SIG-M5 treated with dmso at 0.1 percent for 504 hours (cell line): ENCODE data around the gene BORCS5.
"Not testable (repeated sequence)": the region's sequence is repeated elsewhere in the genome, so short reads cannot be mapped to it uniquely, and the experiment has no call there.

Source experiments
- DNase-seq: peaks from one replicate; lab custom pipeline; 2025; ENCODE audit not compliant: unreplicated experiment; lab: John Stamatoyannopoulos, UW

Gene BORCS5

DNA sequence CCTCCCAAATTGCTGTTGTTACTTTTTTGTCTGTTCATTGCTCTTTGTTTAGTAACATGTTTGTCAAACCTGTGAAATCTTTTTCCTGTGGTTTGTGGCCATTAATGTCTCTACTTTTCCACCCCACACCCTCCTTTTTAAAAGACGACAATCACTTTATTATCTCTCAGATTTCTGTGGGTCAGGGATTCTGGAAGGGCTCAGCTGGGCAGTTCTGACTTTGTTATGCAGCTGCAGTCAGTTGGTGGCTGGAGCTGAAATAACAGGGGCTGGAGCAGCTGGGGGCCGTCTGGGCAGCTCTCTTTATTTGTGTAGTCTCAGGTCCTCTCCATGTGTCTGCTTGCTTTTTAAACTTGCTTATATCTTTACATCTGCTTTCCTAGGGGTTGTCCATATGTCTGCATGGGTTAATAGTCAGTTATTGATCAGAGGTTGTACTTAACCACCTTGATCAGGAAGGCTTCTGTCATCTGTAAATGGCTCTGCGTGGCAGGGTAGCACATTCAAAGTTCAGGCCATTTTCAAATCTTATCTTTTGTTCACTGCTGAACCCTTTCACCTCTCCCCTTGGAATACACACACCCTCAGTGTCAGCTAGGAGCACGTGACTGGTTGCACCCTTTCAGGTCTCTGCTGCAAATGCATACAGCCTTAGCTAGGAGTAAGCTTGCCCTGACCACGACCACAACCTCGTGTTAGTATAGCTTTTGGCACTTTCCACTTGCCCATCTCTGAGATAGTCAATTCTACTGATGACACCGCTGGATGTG lies 27.9 kb downstream of the BORCS5 start:
- DNase-seq: no peak

DNA sequence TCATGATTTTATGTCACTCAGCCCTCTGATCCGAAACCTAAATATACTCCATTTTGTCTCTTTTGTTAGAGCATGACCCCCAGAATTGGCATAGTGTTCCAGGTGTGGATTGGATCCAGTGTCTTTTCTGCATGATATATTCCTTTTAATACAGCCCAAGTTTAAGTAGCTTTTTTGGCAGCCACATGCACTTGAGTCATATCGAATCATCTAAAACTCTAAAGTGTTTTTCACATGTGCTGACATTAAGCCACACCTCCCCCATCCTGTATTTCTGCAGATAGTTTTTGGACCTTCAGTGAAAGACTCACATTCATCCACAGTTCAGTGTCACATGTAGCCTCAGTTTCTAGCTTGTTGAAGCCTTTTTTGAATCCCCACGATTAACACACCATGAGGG lies 30.6 kb downstream of the BORCS5 start:
- no peak for DNase-seq

DNA sequence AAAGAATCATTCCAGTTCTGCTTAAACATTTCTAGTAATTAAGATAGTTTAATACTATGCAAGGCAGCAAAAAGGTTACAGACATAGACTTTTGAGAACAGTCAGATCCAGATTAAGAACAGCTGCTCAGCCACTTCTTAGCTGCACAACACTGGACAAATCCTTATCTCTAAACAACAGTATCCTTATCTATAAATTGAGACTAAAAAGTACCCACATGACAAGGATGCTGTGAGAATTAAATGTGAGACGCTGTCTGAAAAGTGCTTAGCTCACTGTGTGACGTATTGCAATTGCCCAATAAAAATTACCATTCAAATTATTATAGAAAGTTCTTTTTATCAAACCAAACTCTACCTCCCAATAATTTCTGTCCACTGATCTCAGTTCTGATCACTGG lies 35.5 kb downstream of the BORCS5 start:
- DNase-seq: no peak

DNA sequence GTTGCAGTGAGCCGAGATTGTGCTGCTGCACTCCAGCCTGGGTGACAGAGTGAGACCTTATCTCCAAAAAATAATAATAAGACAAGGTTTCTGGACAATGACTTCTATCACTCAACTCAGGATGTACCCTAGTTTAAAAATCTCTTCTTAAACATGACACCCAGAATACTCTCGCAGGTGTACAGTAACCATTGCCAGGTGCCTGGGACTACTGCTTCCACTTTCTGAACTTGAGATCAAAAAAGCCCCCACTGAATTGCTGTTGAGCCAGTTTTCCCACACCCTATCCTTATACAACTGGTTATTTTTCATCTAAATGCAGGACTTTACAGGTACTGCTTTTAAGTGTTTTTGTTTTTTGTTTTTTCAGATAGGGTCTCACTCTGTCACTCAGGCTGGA lies 36.3 kb downstream of the BORCS5 start:
- no peak for DNase-seq

DNA sequence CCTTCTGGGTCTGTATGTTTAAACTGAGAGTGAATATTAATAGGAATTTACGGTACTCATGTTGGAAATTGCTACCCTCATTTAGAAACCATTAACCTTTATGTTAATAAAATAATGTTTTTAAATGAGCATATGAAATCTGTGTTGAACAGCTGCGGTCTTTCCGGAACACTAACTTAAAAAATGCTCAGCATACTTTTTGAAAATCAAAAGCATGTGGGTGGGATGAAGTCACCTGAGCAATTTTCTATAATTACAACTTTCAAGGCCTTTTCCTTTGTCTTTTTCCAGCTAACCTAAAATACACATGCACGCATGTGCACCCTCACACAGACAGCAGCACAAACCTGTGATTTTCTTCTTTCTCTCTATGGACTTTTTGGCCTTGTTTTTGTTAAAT lies 39.8 kb downstream of the BORCS5 start:
- no peak for DNase-seq

DNA sequence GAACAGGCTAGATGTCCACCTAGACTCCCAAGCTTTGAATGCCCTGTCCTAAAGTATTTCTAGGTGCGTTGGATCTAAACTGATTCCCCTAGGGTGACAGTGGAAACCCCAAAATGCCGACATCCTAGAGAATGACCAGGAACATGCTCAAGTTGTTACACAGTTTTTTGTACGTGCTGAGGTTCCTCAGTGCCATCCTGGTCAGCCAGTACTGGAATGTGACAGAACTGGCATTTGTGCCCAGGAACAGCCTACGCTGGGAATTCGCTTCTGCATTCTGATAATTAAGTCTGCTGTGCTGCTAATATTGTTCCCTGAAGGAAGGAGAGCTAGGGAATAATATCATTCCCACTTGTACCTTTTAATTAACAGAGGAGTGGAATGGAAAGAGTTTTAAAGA lies 40.3 kb downstream of the BORCS5 start:
- no peak for DNase-seq

DNA sequence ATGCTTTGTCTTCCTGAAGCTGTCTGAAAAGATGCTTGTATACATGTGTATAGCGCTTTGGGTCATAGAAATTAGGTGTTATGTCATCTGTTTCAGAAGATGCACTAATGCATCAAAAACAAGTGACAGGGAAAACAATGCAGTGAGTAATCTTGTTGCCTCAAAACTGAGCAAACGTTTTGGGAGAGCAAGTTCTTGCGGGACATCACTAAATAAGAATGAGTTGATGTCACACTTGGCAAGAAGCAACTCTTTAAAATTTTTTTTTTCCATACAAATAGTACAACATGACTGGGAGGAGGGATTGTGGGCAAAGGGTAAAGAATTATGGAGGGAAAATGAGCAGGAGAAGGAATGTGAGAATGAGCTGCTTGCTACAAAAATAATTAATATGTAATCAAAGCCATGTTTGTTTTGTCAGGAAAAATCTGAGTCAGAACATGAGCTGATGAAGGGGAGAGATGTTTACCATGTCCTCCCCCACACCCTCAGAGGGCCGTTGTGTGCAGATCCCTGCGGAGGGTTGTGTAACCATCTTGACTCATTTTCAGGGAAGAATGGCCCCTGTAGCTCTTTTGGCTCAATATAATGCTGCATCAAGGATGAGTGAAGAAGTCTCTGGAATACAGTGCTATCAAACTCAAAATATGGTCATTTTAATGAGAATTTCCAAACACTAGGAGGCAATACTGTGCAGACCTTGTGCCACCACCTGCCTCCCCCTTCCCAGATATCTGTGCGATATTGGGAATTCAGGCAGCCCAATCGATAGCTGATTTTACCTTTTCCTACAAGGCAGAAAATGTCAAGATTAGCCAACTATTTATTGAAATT lies 41.4 kb downstream of the BORCS5 start:
- peak; percentile 41 for DNase-seq

DNA sequence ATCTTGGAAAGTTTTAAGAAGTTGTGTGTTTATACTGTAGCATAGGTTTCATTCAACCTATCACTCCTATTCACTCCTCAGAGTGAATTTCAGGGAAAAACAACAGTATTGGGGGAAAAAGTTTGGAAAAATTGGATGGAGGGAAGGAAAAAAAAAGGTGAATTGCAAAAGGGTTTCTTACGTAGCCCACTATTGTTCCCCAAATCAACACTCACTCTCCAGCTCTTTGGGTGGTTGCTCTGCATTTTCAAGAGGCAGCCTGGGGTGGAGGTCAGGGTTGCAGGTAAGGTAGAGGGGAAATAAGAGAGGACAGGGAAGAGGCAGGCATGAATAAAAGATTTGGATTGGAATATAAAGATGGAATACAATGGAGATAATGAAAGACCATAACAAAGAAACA lies 42.3 kb downstream of the BORCS5 start:
- no peak for DNase-seq

DNA sequence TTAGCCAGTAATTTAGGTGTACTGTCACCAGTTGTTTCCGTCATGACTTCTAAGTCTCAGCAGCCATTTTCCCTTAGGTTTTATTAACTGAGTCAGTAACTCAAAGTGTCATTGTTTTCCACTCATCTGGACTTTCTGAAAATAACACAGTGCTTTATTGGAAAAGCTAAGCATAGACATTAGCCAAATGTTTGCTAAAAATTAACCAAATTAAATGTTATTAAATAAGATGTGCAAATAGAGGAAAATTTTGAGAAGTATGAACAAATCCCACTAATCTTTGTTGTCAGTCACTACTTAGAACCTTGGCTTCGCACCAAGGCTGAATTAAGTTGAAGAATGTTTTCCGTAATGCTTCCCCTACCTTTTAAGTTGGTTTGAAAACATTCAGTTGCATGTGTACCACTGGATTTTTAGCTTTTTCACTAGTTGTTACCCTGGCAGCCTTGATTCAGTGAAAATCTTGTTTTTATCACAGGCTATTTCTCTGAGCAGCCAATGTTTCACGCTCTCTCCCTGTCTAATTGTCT lies 43.0 kb downstream of the BORCS5 start:
- no peak for DNase-seq

DNA sequence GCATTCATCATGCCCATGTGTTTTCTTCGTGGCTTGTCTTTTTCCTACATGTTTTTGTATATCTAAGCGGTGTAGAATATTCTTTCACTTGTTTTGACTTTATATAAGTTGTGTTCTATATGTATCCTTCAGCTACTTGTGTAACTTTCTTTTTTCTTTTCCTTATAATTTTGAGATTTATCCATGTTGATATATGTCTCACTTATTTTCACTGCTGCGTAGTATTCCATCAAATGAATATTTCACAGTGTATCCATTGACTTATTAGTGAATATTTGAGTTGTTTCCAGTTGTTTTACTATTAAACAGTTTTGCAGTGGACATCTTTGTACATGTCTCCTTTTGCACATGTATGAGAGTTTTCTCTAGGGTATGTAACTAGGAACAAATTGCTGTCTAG lies 43.9 kb downstream of the BORCS5 start:
- DNase-seq: no peak

DNA sequence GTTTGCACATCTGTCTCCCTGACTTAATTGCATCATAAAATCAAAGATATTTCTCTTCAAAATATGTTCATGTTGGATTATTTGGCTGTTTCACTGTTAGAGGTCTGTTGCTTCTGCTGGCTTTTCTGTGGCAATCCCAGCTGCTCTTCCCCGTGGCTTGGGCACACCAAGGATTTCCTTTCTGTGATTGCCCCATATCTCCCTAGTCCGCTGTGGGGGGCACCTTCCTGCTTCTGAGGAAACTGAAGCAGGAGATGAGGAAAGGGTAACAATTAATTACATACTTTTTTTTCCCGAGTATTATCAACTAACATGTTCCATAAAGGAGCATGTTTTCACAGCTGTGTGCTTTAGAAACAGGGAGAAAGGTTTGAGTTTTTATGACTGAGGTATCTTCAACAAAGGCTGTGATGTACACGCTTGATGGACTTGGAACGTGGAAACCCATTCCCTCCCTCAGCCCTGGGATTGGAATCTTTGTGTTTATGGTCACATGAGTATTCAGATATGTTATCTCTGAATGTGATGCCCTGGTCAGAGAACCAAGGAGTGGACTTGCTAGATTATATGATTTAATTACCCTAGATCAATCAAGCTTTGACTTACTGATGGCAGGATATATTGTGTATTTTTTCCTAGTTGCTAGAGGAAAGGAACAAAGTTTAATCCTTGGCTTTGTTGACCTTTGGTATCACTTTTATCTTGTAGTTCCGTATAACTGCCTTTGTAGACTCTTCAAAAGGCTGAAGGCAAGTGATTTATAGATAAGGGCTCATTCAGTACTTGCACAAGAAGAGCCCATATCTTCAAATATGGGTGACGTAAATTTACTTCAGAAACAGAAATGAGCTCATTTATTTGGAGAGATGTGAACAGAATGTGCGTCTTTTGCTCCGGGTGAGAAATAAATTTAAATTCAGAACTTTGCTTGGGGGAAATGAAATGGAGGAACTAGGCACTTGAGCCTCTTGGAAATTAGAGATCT lies 46.7 kb downstream of the BORCS5 start:
- no peak for DNase-seq

DNA sequence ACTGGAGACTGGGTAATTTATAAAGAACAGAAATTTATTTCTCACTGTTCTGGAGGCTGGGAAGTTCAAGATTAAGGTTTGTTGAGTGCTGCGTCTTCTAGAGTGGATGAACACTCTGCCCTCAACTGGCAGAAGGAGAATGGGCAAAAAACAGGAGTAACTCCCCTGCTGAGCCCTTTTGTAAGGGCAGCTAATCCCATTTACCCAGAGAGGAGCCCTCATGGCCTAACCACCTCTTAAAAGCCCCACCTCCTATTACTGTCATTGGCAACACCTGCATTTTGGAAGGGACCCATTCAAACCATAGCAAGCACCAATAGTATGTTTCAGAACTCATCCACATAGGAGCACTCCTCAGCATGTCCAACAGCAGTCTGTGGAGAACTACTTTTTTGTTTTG lies 47.4 kb downstream of the BORCS5 start:
- no peak for DNase-seq

DNA sequence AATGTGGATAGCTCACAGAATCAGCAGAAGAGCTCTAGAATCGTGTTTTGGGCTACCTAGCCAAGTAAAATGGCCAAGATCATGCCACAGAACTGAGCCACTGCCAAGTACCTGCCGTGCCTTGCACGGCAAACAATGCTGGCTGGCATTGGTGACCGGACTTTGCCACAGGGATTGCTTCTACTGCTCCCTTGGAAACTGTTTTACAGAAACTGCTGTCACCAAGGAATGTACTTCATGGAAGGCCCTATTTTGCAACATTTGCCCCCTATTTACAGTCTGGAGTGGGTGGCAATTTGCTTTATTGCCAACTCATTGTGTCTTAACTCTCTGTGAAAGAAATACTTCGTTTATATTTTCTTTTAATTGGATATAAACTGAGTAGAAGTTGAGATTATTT lies 49.0 kb downstream of the BORCS5 start:
- no peak for DNase-seq

DNA sequence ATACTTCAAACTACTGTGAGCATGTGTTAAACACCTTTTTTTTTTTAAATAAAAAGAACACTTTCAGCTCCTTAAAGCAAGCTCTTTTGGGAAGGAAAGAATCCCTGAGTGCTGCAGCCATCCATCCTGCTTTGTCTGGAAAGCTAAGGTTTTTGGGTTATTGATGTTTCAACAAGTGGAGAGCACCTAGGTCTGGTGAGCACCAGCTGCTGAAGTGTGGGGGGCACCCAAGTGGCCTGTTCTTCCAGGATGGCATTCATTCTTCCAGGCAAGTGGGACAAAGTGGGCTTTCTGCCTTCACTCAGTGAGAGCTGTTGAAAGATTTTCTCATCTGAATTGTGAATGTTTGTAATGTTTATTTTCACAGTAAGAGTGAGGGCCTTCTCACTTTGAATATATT lies 49.9 kb downstream of the BORCS5 start:
- DNase-seq: no peak

DNA sequence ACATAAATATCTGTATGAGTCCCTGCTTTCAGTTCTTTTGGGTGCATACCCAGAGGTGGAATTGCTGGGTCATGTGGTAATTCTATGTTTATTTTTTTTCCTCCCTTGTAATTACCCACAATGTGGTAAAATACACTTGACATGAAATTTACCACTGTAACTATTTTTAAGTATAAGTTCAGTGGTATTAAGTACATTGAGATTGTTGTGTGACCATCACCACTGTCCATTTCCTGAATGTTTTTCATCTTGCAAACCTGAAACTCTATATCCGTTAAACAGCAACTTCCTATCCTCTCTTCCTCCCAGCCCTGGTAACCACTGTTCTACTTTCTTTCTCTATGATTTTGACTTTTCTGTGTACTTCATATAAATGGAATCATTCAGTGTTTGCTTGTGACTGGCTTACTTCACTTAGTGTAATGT lies 51.4 kb downstream of the BORCS5 start:
- no peak for DNase-seq

DNA sequence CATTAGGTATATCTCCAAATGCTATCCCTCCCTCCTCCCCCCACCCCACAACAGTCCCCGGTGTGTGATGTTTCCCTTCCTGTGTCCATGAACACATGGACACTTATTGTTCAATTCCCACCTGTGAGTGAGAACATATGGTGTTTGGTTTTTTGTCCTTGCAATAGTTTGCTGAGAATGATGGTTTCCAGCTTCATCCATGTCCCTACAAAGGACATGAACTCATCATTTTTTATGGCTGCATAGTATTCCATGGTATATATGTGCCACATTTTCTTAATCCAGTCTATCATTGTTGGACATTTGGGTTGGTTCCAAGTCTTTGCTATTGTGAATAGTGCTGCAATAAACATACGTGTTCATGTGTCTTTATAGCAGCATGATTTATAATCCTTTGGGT lies 52.5 kb downstream of the BORCS5 start:
- not testable (repeated sequence) for DNase-seq

DNA sequence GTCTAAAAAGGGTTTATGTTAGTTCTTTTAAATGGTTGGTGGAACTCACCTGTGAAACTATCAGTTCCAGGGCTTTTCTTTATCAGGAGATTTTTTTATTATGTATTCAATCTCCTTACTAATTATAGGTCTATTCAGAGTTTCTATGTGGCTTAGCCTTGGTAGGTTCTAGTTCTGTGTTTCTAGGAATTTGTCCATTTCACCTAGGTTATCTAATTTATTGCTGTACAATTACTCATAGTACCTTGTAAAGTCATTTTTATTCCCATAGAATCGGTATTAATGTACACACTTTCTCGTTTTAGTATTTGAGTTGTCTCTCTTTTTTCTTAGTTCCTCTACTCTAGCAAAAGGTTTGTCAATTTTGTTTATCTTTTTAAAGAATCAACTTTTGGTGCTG lies 59.0 kb downstream of the BORCS5 start:
- DNase-seq: no peak

DNA sequence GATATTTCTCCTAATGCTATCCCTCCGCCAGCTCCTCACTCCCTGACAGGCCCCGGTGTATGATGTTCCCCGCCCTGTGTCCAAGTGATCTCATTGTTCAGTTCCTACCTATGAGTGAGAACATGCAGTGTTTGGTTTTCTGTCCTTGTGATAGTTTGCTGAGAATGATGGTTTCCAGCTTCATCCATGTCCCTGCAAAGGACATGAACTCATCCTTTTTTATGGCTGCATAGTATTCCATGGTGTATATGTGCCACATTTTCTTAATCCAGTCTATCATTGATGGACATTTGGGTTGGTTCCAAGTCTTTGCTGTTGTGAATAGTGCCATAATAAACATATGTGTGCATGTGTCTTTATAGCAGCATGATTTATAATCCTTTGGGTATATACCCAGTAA lies 62.3 kb downstream of the BORCS5 start:
- not testable (repeated sequence) for DNase-seq

DNA sequence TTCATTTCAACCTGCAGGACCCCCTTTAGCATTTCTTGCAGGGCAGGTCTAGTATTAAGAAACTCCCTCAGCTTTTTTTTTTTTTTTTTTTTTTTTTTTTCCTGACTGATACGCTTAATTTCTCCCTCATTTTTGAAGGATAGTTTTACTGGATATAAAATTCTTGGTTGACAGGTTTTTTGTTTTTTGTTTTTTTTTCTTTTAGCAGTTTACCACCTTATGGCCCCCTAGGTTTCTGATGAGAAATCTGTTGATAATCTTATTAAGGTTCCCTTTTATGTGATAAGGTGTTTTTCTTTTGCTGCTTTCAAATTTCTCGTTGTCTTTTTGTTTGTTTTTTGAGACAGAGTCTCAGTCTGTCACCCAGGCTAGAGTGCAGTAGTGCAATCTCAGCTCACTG lies 66.5 kb downstream of the BORCS5 start:
- no peak for DNase-seq

DNA sequence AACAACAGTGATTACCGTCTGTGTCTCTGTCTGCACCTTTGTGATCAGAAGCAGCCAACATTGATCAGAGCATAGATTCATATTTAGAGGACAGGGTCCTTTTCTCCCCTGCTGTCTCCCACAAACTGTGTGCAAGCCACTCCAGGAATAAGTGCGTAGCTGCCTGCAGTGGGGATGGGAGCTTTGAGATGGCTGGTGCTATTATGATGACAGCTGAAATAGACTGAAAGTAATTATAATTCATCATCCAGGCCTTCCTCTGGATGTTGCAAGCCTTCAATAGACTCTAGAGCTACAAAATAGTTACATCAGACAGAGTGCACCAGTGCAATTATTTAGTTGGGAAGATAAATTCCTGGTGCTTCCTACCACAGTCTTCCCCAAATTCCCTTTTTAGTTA lies 68.1 kb downstream of the BORCS5 start:
- DNase-seq: no peak

DNA sequence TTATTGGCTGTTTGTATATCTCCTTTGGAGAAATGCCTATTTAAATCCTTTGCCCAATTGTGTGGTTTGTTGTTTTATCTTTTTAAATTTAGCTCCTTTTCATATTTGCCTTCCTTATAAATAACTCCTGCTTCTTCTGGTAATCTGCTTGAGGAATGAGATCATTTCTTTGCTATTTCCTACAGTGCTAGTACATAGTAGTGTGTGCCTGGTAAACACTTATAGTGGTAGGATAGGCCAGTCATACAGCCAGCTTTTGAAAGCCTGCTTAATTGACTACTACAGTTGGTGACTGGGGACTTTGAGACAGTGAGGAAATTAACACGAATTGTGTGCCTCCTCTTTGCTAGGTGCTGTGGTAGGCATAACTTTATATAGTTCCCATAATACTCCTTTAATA lies 68.7 kb downstream of the BORCS5 start:
- DNase-seq: no peak
